ENCODE data around the gene RMRP. TPM values are rescaled to one million over a fixed set of nuclear protein-coding genes. Genes with fewer than 3 reads are reported as not detected.

The RMRP gene
- total RNA-seq, 2 experiments from 2014 or later: 12,624 to 26,575 TPM

DNA sequence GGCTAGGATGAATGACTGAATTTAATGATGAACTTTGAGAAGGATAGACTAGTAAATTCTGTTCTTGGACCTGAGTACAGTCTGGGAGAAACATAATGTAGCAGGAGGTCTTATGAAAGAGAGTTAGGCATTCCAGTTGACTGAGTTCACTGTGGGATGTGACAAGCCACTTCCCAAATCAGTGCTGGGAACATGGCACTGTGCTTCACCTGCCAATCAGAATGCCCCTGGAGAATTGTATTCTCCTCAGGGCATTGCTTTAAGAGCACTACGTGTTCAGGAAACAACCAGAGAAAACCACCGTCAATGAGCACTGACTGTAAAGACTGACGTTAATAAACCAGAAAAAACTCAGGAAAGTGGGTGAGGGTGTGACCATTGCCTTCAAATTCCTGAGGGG, 1.5 kb upstream of the RMRP start:
- CTCF ChIA-PET (ENCODE audit: unreplicated experiment): interaction anchor here (1.5 kb wide), 2 partner anchors 54 to 68 kb away, joined by 5 to 6 read pairs; partner anchors contain the start of gene TESK1
- BruUV-seq (replicated peaks): no TSS peak
- no peak for DNase-seq (ENCODE audit: low spot score)
- peak overlapping the region; percentile 96 for H3K4me2 ChIP-seq (ENCODE audit: low read length)
- peak overlapping the region; percentile 84 for H3K27ac ChIP-seq (ENCODE audit: low read depth, low read length, poor library complexity, severe bottlenecking)
- H3K79me2 ChIP-seq (ENCODE audit: insufficient read depth, low read depth, low read length): peaks cover 28% of the 10 kb centered on the region; the same call in 1 of the 2 replicates
- peaks cover 66% of the 10 kb centered on the region for H3K4me1 ChIP-seq (ENCODE audit: insufficient read depth, low read length, poor library complexity, severe bottlenecking)
- no peaks in the 10 kb centered on the region for H3K9me2 ChIP-seq (ENCODE audit: insufficient read depth, low read length)
- intact Hi-C loops (cut with micrococcal nuclease; ENCODE audit: unreplicated experiment): loop anchor here (2.0 to 5.0 kb wide), 5 partner anchors 37 to 168 kb away; partner anchors contain the start of genes CD72, FAM221B, TESK1 and TMEM8B
- H4K20me1 ChIP-seq (ENCODE audit: insufficient read depth, low read length): 0 out of 2 replicates have a peak, but pooled peaks cover 5% of the 10 kb centered on the region
- peak overlapping the region; percentile 81 for H3K4me3 ChIP-seq (ENCODE audit: low read depth, low read length, poor library complexity, severe bottlenecking)
- POLR2A ChIA-PET: interaction anchor here (1.8 to 3.9 kb wide), 5 partner anchors 12 to 72 kb away, joined by 6 to 47 read pairs (median 7); partner anchors contain the start of genes CREB3, TESK1 and TLN1
- no peaks in the 10 kb centered on the region for H3K9me3 ChIP-seq (ENCODE audit: low read length)
- TF ChIP-seq, protein P1, sequence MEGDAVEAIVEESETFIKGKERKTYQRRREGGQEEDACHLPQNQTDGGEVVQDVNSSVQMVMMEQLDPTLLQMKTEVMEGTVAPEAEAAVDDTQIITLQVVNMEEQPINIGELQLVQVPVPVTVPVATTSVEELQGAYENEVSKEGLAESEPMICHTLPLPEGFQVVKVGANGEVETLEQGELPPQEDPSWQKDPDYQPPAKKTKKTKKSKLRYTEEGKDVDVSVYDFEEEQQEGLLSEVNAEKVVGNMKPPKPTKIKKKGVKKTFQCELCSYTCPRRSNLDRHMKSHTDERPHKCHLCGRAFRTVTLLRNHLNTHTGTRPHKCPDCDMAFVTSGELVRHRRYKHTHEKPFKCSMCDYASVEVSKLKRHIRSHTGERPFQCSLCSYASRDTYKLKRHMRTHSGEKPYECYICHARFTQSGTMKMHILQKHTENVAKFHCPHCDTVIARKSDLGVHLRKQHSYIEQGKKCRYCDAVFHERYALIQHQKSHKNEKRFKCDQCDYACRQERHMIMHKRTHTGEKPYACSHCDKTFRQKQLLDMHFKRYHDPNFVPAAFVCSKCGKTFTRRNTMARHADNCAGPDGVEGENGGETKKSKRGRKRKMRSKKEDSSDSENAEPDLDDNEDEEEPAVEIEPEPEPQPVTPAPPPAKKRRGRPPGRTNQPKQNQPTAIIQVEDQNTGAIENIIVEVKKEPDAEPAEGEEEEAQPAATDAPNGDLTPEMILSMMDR (conservative IDR thresholded peaks at IDR 0.05; ENCODE audit: low read length): no peak
- TF ChIP-seq EZH2phosphoT487 (IDR thresholded peaks at IDR 0.05; ENCODE audit: borderline replicate concordance, low read depth, low read length): no peak
- H3K36me3 ChIP-seq (ENCODE audit: insufficient read depth, low read length): peaks cover 35% of the 10 kb centered on the region
- no peak overlapping the region for H2AFZ ChIP-seq (ENCODE audit: low read length)

DNA sequence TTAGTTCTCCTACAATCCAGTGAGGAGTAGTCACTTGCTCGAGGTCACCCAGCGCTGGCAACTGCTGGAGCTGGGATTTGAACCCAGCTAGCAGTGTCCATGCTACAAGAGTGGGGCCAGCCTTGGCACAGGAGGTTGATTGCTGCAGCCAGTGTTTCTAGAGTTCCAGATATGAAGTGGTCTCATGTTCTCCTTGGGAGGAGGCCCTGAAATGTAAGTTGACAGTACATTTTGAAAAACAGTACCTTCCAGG, 1.1 kb upstream of the RMRP start:
- no peak for DNase-seq (ENCODE audit: low spot score)
- H3K79me2 ChIP-seq (ENCODE audit: insufficient read depth, low read depth, low read length): peaks cover 24% of the 10 kb centered on the region; the same call in 1 of the 2 replicates
- H3K4me3 ChIP-seq (ENCODE audit: low read depth, low read length, poor library complexity, severe bottlenecking): peak overlapping the region; percentile 81
- ChIA-PET CTCF (ENCODE audit: unreplicated experiment) (interaction anchor here (1.5 kb wide), 2 partner anchors 54 to 69 kb away, joined by 5 to 6 read pairs; partner anchors contain the start of gene TESK1), POLR2A (interaction anchor here (1.1 to 3.9 kb wide), 6 partner anchors 11 to 73 kb away, joined by 3 to 47 read pairs (median 7); partner anchors contain the start of genes CREB3, TESK1 and TLN1)
- H3K9me3 ChIP-seq (ENCODE audit: low read length): no peaks in the 10 kb centered on the region
- peaks cover 65% of the 10 kb centered on the region for H3K4me1 ChIP-seq (ENCODE audit: insufficient read depth, low read length, poor library complexity, severe bottlenecking)
- BruUV-seq (replicated peaks): no TSS peak
- TF ChIP-seq EZH2phosphoT487 (IDR thresholded peaks at IDR 0.05; ENCODE audit: borderline replicate concordance, low read depth, low read length): no peak
- TF ChIP-seq, protein P1 (conservative IDR thresholded peaks at IDR 0.05; ENCODE audit: low read length): no peak; the same call in 1 of the 2 replicates
- peak overlapping the region; percentile 24; the same call in 1 of the 2 replicates for H2AFZ ChIP-seq (ENCODE audit: low read length)
- peak overlapping the region; percentile 96 for H3K4me2 ChIP-seq (ENCODE audit: low read length)
- H3K9me2 ChIP-seq (ENCODE audit: insufficient read depth, low read length): no peaks in the 10 kb centered on the region
- H4K20me1 ChIP-seq (ENCODE audit: insufficient read depth, low read length): 0 out of 2 replicates have a peak, but pooled peaks cover 5% of the 10 kb centered on the region
- H3K27ac ChIP-seq (ENCODE audit: low read depth, low read length, poor library complexity, severe bottlenecking): peak overlapping the region; percentile 84
- intact Hi-C loops (cut with micrococcal nuclease; ENCODE audit: unreplicated experiment): loop anchor here (2.0 to 5.0 kb wide), 5 partner anchors 38 to 168 kb away; partner anchors contain the start of genes CD72, FAM221B, TESK1 and TMEM8B
- H3K36me3 ChIP-seq (ENCODE audit: insufficient read depth, low read length): peaks cover 35% of the 10 kb centered on the region
